ENCODE measurements around the gene HSCB.

The HSCB gene

GRCh38 chr22:28788601-28789000, 46.8 kb downstream of the HSCB start:
- DNase-seq (ENCODE audit: low read depth) = no peak
- no peak for TF ChIP-seq CTCF (IDR thresholded peaks at IDR 0.05; ENCODE audit: control insufficient read depth, insufficient read depth, low read depth, low read length, missing control alignments)
- no peak overlapping the region for H3K4me3 ChIP-seq (ENCODE audit: control insufficient read depth, low read depth, low read length)

GRCh38 chr22:28791124-28791523, 49.3 kb downstream of the HSCB start:
- no peak for DNase-seq (ENCODE audit: low read depth)
- no peak overlapping the region for H3K4me3 ChIP-seq (ENCODE audit: control insufficient read depth, low read depth, low read length)
- TF ChIP-seq CTCF (IDR thresholded peaks at IDR 0.05; ENCODE audit: control insufficient read depth, insufficient read depth, low read depth, low read length, missing control alignments) = no peak

- H3K4me3 ChIP-seq (ENCODE audit: control insufficient read depth, low read depth, low read length) = no peak overlapping the region
- TF ChIP-seq CTCF (IDR thresholded peaks at IDR 0.05; ENCODE audit: control insufficient read depth, insufficient read depth, low read depth, low read length, missing control alignments) = no peak
- DNase-seq (ENCODE audit: low read depth) = no peak
These were observed 50.1 kb downstream of the HSCB start for GRCh38 chr22:28791841-28792490.

- no peak for TF ChIP-seq CTCF (IDR thresholded peaks at IDR 0.05; ENCODE audit: control insufficient read depth, insufficient read depth, low read depth, low read length, missing control alignments)
- H3K4me3 ChIP-seq (ENCODE audit: control insufficient read depth, low read depth, low read length) = no peak overlapping the region
- no peak for DNase-seq (ENCODE audit: low read depth)
These were observed 50.9 kb downstream of the HSCB start for GRCh38 chr22:28792491-28793383.

GRCh38 chr22:28793976-28794584, 52.2 kb downstream of the HSCB start:
- no peak for DNase-seq (ENCODE audit: low read depth)
- no peak overlapping the region for H3K4me3 ChIP-seq (ENCODE audit: control insufficient read depth, low read depth, low read length)
- TF ChIP-seq CTCF (IDR thresholded peaks at IDR 0.05; ENCODE audit: control insufficient read depth, insufficient read depth, low read depth, low read length, missing control alignments) = no peak

- H3K4me3 ChIP-seq (ENCODE audit: control insufficient read depth, low read depth, low read length) = no peak overlapping the region
- DNase-seq (ENCODE audit: low read depth) = no peak
- no peak for TF ChIP-seq CTCF (IDR thresholded peaks at IDR 0.05; ENCODE audit: control insufficient read depth, insufficient read depth, low read depth, low read length, missing control alignments)
These were observed 53.3 kb downstream of the HSCB start for GRCh38 chr22:28795071-28795693.

All from AG09309 (cell line).